Right atrium auricular region (tissue), 2 donors: ENCODE data around the gene GUCY2F. TPM values are rescaled to one million over a fixed set of nuclear protein-coding genes. Genes with fewer than 3 reads are reported as not detected.

Source experiments
- DNase-seq: peaks from one replicate; pipeline ENCODE4 v3.0.0-alpha.2; 2019; ENCODE audit warnings: low spot score
- H3K27ac ChIP-seq, 2 donors: fragments of 200-600 bp; sonication (generic); 1 replicate in 1 of 2; 2 replicates in 1 of 2; pipeline ENCODE4 v1.5.1; 2016 to 2019
- H3K27me3 ChIP-seq, 2 donors: fragments of 200-600 bp; sonication (generic); one replicate each; pipeline versions ENCODE4 v1.5.1 to v1.6.0; 2017 to 2019
- H3K36me3 ChIP-seq: fragments of 200-600 bp; sonication (generic); one replicate; pipeline ENCODE4 v1.5.1; 2016
- H3K4me1 ChIP-seq, 2 donors: fragments of 200-600 bp; sonication (generic); one replicate each; pipeline versions ENCODE4 v1.5.1 to v1.6.0; 2017 to 2019
- H3K4me3 ChIP-seq, 2 donors: fragments of 200-600 bp; sonication (generic); 1 replicate in 1 of 2; 2 replicates in 1 of 2; pipeline ENCODE4 v1.5.1; 2017 to 2019; ENCODE audit warnings: mild to moderate bottlenecking in 1 of 2, moderate library complexity in 1 of 2
- H3K9me3 ChIP-seq, 2 donors: fragments of 200-600 bp; sonication (generic); one replicate each; pipeline ENCODE4 v1.5.1; 2019
- total RNA-seq, 2 donors: library from RNA; depleted of rRNA; stranded (reverse); fragments of >200 nt; gene quantifications; one replicate each; pipeline ENCODE4 v1.1.0, GENCODE V29; 2016
- TF ChIP-seq, protein P1 (sequence below), 2 donors: fragments of 200-600 bp; sonication (generic); IDR thresholded peaks; one replicate each; pipeline ENCODE4 v1.5.1; 2019; ENCODE audit warnings: antibody characterized with exemption in 2 of 2

The GUCY2F gene
- total RNA-seq, 2 donors from 2014 or later: not detected

GRCh38 chrX:109393859-109394258 is 88.0 kb downstream of the GUCY2F start:
- DNase-seq: no peak
- Histone ChIP-seq H3K9me3 (no peaks in the 10 kb centered on the region), H3K27me3 (no peaks in the 10 kb centered on the region), H3K27ac (no peak overlapping the region), H3K4me3 (no peak overlapping the region), H3K36me3 (no peaks in the 10 kb centered on the region), H3K4me1 (no peaks in the 10 kb centered on the region)
- TF ChIP-seq, protein P1, sequence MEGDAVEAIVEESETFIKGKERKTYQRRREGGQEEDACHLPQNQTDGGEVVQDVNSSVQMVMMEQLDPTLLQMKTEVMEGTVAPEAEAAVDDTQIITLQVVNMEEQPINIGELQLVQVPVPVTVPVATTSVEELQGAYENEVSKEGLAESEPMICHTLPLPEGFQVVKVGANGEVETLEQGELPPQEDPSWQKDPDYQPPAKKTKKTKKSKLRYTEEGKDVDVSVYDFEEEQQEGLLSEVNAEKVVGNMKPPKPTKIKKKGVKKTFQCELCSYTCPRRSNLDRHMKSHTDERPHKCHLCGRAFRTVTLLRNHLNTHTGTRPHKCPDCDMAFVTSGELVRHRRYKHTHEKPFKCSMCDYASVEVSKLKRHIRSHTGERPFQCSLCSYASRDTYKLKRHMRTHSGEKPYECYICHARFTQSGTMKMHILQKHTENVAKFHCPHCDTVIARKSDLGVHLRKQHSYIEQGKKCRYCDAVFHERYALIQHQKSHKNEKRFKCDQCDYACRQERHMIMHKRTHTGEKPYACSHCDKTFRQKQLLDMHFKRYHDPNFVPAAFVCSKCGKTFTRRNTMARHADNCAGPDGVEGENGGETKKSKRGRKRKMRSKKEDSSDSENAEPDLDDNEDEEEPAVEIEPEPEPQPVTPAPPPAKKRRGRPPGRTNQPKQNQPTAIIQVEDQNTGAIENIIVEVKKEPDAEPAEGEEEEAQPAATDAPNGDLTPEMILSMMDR (IDR thresholded peaks at IDR 0.05): no peak

DNA sequence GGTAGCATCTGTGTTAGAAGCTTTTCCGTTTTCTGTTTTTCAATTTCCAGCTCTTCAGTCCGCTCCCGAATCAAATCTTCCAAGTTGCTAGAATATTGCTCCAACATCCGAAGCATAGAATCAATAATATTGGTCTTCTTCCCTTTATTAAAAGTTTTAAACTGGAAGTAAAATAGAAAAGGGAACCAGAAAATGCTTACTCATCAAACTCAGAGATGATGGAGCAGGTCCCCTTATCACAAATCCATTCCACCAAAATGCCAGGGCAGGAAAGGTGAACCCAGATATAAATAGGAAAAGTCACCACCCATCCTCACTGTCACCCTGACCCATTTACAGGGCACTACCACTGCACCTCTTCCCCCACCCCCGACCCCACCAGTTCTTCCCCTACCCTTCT is 89.0 kb downstream of the GUCY2F start:
- DNase-seq: no peak
- TF ChIP-seq, protein P1 (IDR thresholded peaks at IDR 0.05): no peak
- no peaks in the 10 kb centered on the region for H3K27me3 ChIP-seq

DNA sequence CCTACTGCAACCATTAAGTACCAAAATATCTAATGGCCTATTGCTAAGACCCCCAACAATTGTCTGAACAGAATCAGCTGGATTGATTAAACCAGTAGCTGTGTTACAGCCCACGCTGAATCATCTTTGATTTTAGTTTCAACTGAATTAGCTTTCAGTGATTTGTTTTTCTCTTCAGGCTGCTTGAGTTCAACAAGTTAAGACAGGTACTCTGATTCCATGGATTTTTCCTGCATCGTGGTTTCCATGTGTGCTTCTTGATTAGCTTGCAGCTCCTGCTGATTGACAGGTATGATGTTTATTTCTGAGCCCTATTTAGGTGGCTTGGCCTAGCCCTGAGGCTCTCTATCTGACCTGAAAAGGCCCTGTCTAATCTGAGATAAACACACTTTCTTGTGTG is 91.3 kb downstream of the GUCY2F start:
- no peaks in the 10 kb centered on the region for H3K4me1 ChIP-seq
- no peak overlapping the region for H3K4me3 ChIP-seq
- no peaks in the 10 kb centered on the region for H3K36me3 ChIP-seq
- no peak overlapping the region for H3K27ac ChIP-seq
- no peak for DNase-seq
- no peaks in the 10 kb centered on the region for H3K27me3 ChIP-seq
- TF ChIP-seq, protein P1 (IDR thresholded peaks at IDR 0.05): no peak
- no peaks in the 10 kb centered on the region for H3K9me3 ChIP-seq

More for the DNA sequence above, 89.0 kb downstream of the GUCY2F start:
- no peaks in the 10 kb centered on the region for H3K4me1 ChIP-seq
- no peak overlapping the region for H3K4me3 ChIP-seq
- no peaks in the 10 kb centered on the region for H3K9me3 ChIP-seq
- no peak overlapping the region for H3K27ac ChIP-seq
- no peaks in the 10 kb centered on the region for H3K36me3 ChIP-seq

DNA sequence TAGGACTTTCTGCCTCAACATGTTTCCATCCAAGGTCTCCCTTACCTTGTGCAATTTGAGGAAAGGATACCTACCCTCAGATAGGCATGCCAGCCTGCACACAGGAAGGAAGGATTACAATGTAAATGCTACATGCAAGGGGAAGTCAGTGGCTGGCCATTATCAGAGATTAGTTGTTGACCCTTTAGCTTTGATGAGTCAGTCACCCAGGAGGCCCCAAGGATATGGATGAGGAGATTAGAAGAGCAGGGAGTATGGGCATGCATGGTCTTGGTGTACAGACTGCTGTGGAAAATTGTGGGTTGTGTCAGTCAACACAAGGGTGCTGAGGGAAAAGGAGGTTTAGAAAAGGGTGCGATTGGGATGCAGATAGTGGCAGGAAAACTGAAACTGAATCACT is 92.0 kb downstream of the GUCY2F start:
- Histone ChIP-seq H3K9me3 (no peaks in the 10 kb centered on the region), H3K27ac (no peak overlapping the region), H3K36me3 (no peaks in the 10 kb centered on the region), H3K27me3 (no peaks in the 10 kb centered on the region), H3K4me1 (no peaks in the 10 kb centered on the region), H3K4me3 (no peak overlapping the region)
- TF ChIP-seq, protein P1 (IDR thresholded peaks at IDR 0.05): no peak
- DNase-seq: no peak

DNA sequence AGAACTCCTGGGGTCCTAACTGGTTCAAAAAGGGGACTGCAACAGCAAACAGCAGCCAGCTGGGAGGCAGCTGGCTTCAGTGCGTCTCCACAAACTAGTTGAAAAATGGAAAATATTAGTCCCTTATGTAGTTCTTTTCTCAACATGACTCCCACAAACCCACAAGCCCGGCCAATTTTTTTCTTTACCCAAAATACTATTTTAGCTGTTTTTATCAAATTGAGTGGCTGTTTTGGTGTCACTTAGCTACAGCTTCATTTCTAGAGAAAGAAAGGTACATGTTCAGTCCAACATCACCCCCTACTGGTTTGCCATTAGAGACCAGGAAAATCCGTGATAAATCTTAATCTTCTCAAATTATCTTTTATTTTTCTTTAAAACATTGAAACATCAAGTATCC is 97.2 kb downstream of the GUCY2F start:
- no peak overlapping the region for H3K4me3 ChIP-seq
- DNase-seq: no peak
- H3K27ac ChIP-seq: no peak overlapping the region
- H3K27me3 ChIP-seq: no peaks in the 10 kb centered on the region
- H3K36me3 ChIP-seq: no peaks in the 10 kb centered on the region
- no peaks in the 10 kb centered on the region for H3K9me3 ChIP-seq
- TF ChIP-seq, protein P1 (IDR thresholded peaks at IDR 0.05): peak in 1 of 2 donors; percentile 49
- no peaks in the 10 kb centered on the region for H3K4me1 ChIP-seq

- H3K36me3 ChIP-seq: no peaks in the 10 kb centered on the region
- no peak for DNase-seq
- H3K27me3 ChIP-seq: no peaks in the 10 kb centered on the region
- TF ChIP-seq, protein P1 (IDR thresholded peaks at IDR 0.05): no peak
- no peaks in the 10 kb centered on the region for H3K4me1 ChIP-seq
- no peak overlapping the region for H3K27ac ChIP-seq
- no peaks in the 10 kb centered on the region for H3K9me3 ChIP-seq
- H3K4me3 ChIP-seq: no peak overlapping the region
Observed at GRCh38 chrX:109382332-109382731, 99.6 kb downstream of the GUCY2F start.
